Hepatic stellate cell (primary cell): ENCODE data around the gene HOXA3.

Source experiments
- DNase-seq: peaks from one replicate; pipeline ENCODE4 v3.0.0; 2011; ENCODE audit warnings: low spot score

HOXA3 gene

GRCh38 chr7:27143023-27143949 lies 9.1 kb downstream of the HOXA3 start, which contains the start of gene HOXA5:
HOXA5 (minus strand) TSS chr7:27143681; CDS start chr7:27143607, 74 bp downstream.
- peak; percentile 93 for DNase-seq

- no peak for DNase-seq
These were observed 9.8 kb downstream of the HOXA3 start for GRCh38 chr7:27142580-27143022.

- DNase-seq = no peak
These were observed 10.3 kb downstream of the HOXA3 start for GRCh38 chr7:27141923-27142579.

GRCh38 chr7:27141137-27141922 lies 11.1 kb downstream of the HOXA3 start:
- DNase-seq = no peak

GRCh38 chr7:27140126-27140857 lies 12.1 kb downstream of the HOXA3 start:
- DNase-seq = no peak

GRCh38 chr7:27139334-27140125 lies 12.9 kb downstream of the HOXA3 start:
- DNase-seq = no peak

- DNase-seq = no peak
These were observed 13.4 kb downstream of the HOXA3 start for GRCh38 chr7:27138985-27139333.

GRCh38 chr7:27138472-27138871 lies 13.9 kb downstream of the HOXA3 start:
- no peak for DNase-seq

- DNase-seq = no peak
These were observed 14.6 kb downstream of the HOXA3 start for GRCh38 chr7:27137640-27138315.

GRCh38 chr7:27134392-27134791 lies 18.0 kb downstream of the HOXA3 start:
- DNase-seq = no peak

GRCh38 chr7:27133409-27134231 lies 18.8 kb downstream of the HOXA3 start:
- DNase-seq = no peak

- DNase-seq = no peak
These were observed 19.4 kb downstream of the HOXA3 start for GRCh38 chr7:27132978-27133377.

GRCh38 chr7:27132214-27132613 lies 20.2 kb downstream of the HOXA3 start:
- DNase-seq = no peak

GRCh38 chr7:27131390-27131819 lies 21.0 kb downstream of the HOXA3 start:
- no peak for DNase-seq

GRCh38 chr7:27130540-27131389 lies 21.6 kb downstream of the HOXA3 start, which contains the start of gene HOXA4:
HOXA4 (minus strand) TSS chr7:27130757; CDS start chr7:27130733, 24 bp downstream.
- peak; percentile 97 for DNase-seq

- DNase-seq = peak; percentile 57
These were observed 22.4 kb downstream of the HOXA3 start for GRCh38 chr7:27129729-27130539.
